ENCODE data around the gene FAM174C.

FAM174C gene

DNA sequence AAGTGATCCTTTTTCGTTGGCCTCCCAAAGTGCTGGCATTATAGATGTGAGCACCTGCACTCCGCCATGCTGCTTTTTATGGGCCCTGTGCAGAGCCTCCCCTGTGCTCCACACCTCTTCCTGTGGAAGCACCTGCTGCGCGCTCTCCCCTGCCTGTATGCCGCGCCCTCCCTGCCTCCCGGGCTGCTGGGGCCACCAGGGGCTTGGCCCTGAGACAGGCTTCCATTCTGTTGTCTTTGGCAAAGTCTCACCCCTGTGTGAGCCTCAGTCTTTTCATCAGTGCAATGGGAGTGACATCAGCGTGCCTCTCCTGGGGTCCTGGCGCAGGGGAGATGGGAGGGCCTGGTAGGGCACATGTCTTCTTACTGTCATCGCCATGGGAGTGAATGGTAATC is 1.3 kb downstream of the FAM174C start:
- CTCF ChIA-PET: no interaction called here
- Histone ChIP-seq H3K4me3 (ENCODE audit: low read depth, low read length) (no peak overlapping the region), H3K27ac (ENCODE audit: extremely low read depth, low read depth, low read length) (peak overlapping the region; percentile 98; the same call in 1 of the 2 replicates), H3K36me3 (ENCODE audit: control insufficient read depth in 2 of 2, insufficient read depth in 1 of 2, low read length in 2 of 2) (peaks cover 0 to 71% of the 10 kb centered on the region in 2 experiments; a peak in 1 of 3 replicates), H3K9me3 (ENCODE audit: control insufficient read depth, insufficient read depth, low read depth, low read length) (no peaks in the 10 kb centered on the region), H3K4me1 (ENCODE audit: control insufficient read depth, insufficient read depth, low read length) (peaks cover 8% of the 10 kb centered on the region)
- POLR2A ChIA-PET: interaction anchor here (0.6 to 1.6 kb wide), 2 partner anchors 7 to 238 kb away, joined by 3 to 12 read pairs; partner anchors contain the start of gene CIRBP
- TF ChIP-seq, protein P1, sequence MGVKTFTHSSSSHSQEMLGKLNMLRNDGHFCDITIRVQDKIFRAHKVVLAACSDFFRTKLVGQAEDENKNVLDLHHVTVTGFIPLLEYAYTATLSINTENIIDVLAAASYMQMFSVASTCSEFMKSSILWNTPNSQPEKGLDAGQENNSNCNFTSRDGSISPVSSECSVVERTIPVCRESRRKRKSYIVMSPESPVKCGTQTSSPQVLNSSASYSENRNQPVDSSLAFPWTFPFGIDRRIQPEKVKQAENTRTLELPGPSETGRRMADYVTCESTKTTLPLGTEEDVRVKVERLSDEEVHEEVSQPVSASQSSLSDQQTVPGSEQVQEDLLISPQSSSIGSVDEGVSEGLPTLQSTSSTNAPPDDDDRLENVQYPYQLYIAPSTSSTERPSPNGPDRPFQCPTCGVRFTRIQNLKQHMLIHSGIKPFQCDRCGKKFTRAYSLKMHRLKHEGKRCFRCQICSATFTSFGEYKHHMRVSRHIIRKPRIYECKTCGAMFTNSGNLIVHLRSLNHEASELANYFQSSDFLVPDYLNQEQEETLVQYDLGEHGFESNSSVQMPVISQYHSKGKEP (tag by site-specific recombination; IDR thresholded peaks at IDR 0.05): no peak
- TF ChIP-seq GLIS1 (tag by site-specific recombination; IDR thresholded peaks at IDR 0.05): peak; percentile 96

DNA sequence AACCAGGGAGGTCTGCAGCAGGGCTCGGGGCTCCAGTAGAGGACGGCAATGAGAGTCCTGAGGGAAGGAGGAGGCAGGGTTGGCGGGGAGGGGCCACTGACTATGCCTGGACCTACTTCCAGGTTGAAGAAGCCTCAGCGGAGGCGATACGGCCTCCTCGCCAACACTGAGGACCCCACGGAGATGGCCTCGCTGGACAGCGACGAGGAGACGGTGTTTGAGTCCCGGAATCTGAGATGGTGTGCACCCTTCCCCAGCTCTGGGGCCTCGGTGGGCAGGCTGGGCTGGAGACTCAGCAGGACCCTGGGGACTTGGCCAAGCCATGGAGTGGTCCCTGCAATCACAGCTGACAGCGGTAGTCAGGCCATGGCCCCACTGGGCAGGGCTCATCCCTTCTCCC is 1.7 kb downstream of the FAM174C start:
- ChIA-PET POLR2A (interaction anchor here (0.7 to 1.6 kb wide), 3 partner anchors 8 to 75 kb away, joined by 4 to 12 read pairs (median 5); partner anchors contain the start of gene CIRBP), CTCF (interaction anchor here (0.6 to 4.4 kb wide), 5 partner anchors 25 to 232 kb away, joined by 3 to 28 read pairs (median 4); no protein-coding TSS in a partner anchor)
- Histone ChIP-seq H3K27ac (ENCODE audit: extremely low read depth, low read depth, low read length) (no peak overlapping the region), H3K4me3 (ENCODE audit: low read depth, low read length) (no peak overlapping the region), H3K4me1 (ENCODE audit: control insufficient read depth, insufficient read depth, low read length) (peaks cover 8% of the 10 kb centered on the region), H3K9me3 (ENCODE audit: control insufficient read depth, insufficient read depth, low read depth, low read length) (no peaks in the 10 kb centered on the region), H3K36me3 (ENCODE audit: control insufficient read depth in 2 of 2, insufficient read depth in 1 of 2, low read length in 2 of 2) (peaks cover 0 to 67% of the 10 kb centered on the region in 2 experiments; a peak in 1 of 3 replicates)
- TF ChIP-seq ZNF747 (tag by site-specific recombination; IDR thresholded peaks at IDR 0.05) (no peak), GLI4 (tag by site-specific recombination; IDR thresholded peaks at IDR 0.05) (no peak), ZNF292 (tag by site-specific recombination; IDR thresholded peaks at IDR 0.05; ENCODE audit: borderline replicate concordance, low read depth) (no peak), ZNF677 (tag by site-specific recombination; IDR thresholded peaks at IDR 0.05) (no peak), SP2 (tag by site-specific recombination; IDR thresholded peaks at IDR 0.05) (no peak)
- TF ChIP-seq, protein P2, sequence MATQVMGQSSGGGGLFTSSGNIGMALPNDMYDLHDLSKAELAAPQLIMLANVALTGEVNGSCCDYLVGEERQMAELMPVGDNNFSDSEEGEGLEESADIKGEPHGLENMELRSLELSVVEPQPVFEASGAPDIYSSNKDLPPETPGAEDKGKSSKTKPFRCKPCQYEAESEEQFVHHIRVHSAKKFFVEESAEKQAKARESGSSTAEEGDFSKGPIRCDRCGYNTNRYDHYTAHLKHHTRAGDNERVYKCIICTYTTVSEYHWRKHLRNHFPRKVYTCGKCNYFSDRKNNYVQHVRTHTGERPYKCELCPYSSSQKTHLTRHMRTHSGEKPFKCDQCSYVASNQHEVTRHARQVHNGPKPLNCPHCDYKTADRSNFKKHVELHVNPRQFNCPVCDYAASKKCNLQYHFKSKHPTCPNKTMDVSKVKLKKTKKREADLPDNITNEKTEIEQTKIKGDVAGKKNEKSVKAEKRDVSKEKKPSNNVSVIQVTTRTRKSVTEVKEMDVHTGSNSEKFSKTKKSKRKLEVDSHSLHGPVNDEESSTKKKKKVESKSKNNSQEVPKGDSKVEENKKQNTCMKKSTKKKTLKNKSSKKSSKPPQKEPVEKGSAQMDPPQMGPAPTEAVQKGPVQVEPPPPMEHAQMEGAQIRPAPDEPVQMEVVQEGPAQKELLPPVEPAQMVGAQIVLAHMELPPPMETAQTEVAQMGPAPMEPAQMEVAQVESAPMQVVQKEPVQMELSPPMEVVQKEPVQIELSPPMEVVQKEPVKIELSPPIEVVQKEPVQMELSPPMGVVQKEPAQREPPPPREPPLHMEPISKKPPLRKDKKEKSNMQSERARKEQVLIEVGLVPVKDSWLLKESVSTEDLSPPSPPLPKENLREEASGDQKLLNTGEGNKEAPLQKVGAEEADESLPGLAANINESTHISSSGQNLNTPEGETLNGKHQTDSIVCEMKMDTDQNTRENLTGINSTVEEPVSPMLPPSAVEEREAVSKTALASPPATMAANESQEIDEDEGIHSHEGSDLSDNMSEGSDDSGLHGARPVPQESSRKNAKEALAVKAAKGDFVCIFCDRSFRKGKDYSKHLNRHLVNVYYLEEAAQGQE (tag by site-specific recombination; IDR thresholded peaks at IDR 0.05): peak; percentile 88

DNA sequence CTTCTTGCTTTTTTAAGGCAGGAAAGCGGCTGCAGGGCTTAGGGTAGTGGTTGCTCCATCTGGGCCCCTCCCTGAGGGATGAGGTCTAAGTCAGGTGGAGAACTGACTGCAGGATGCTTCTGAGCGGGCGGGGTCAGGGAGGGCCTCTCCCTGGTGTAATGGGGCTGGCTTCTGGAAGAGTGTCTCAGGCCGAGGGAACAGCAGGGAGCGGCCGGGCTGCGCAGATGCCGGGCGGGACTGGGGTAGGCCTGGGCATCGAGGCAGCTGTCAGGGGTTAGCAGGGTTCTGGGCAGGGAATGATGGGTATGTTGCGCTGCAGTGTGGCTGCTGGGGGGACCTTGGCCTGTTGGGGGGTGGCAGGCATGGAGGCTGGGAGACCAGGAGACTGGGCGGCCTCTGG is 2.7 kb downstream of the FAM174C start:
- no peaks in the 10 kb centered on the region for H3K9me3 ChIP-seq (ENCODE audit: control insufficient read depth, insufficient read depth, low read depth, low read length)
- ChIA-PET POLR2A (interaction anchor here (0.6 to 2.8 kb wide), 6 partner anchors 9 to 111 kb away, joined by 3 to 26 read pairs (median 5); partner anchors contain the start of gene CIRBP), CTCF (interaction anchor here (0.6 to 4.4 kb wide), 6 partner anchors 34 to 231 kb away, joined by 3 to 28 read pairs (median 4); partner anchors contain the start of gene ATP5F1D)
- H3K4me3 ChIP-seq (ENCODE audit: low read depth, low read length): no peak overlapping the region
- H3K4me1 ChIP-seq (ENCODE audit: control insufficient read depth, insufficient read depth, low read length): peaks cover 8% of the 10 kb centered on the region
- H3K36me3 ChIP-seq (ENCODE audit: control insufficient read depth in 2 of 2, insufficient read depth in 1 of 2, low read length in 2 of 2): peaks cover 0 to 57% of the 10 kb centered on the region in 2 experiments; a peak in 1 of 3 replicates
- TF ChIP-seq ZNF621 (tag by site-specific recombination; IDR thresholded peaks at IDR 0.05): no peak
- TF ChIP-seq KLF8 (tag by site-specific recombination; IDR thresholded peaks at IDR 0.05): 0 out of 2 replicates have a peak, but pooled peaks have one; percentile 15
- TF ChIP-seq, protein P3, sequence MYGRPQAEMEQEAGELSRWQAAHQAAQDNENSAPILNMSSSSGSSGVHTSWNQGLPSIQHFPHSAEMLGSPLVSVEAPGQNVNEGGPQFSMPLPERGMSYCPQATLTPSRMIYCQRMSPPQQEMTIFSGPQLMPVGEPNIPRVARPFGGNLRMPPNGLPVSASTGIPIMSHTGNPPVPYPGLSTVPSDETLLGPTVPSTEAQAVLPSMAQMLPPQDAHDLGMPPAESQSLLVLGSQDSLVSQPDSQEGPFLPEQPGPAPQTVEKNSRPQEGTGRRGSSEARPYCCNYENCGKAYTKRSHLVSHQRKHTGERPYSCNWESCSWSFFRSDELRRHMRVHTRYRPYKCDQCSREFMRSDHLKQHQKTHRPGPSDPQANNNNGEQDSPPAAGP (tag by site-specific recombination; IDR thresholded peaks at IDR 0.05): peak; percentile 86
- TF ChIP-seq HOXC10 (CRISPR knock-in tag; IDR thresholded peaks at IDR 0.05): no peak
- no peak for TF ChIP-seq ZNF16 (tag by site-specific recombination; IDR thresholded peaks at IDR 0.05; ENCODE audit: low read depth)
- no peak for TF ChIP-seq ZNF175 (tag by site-specific recombination; IDR thresholded peaks at IDR 0.05)
- TF ChIP-seq ZNF341 (tag by site-specific recombination; IDR thresholded peaks at IDR 0.05; ENCODE audit: low read depth): no peak
- TF ChIP-seq ZNF23 (tag by site-specific recombination; IDR thresholded peaks at IDR 0.05; ENCODE audit: borderline replicate concordance): no peak
- TF ChIP-seq ZNF585B (tag by site-specific recombination; IDR thresholded peaks at IDR 0.05): no peak
- peak; percentile 52 for TF ChIP-seq GLIS2 (tag by site-specific recombination; IDR thresholded peaks at IDR 0.05)
- peak; percentile 94 for TF ChIP-seq KLF1 (tag by site-specific recombination; IDR thresholded peaks at IDR 0.05)
- no peak overlapping the region for H3K27ac ChIP-seq (ENCODE audit: extremely low read depth, low read depth, low read length)
